ENCODE measurements around the gene HDAC11.

- TF ChIP-seq EZH2 (IDR thresholded peaks at IDR 0.05) (no peak), POLR2AphosphoS5 (IDR thresholded peaks at IDR 0.05; ENCODE audit: borderline replicate concordance, low read depth, low read length) (no peak)
These were observed 49.3 kb downstream of the HDAC11 start for GRCh38 chr3:13529196-13530112.
